Gastroesophageal sphincter (tissue), 3 donors: Measurements from ENCODE around the gene C1QB.

ENCODE experiments used
- EP300 ChIP-seq: sonication (generic); formaldehyde crosslinking; IDR thresholded peaks from one replicate; pipeline ENCODE4 v1.6.1; 2017; ENCODE audit warnings: antibody characterized with exemption, mild to moderate bottlenecking
- TF ChIP-seq, protein P1 (sequence below), 4 experiments: fragments of 200-600 bp in 2 of 4; fragments of 450-650 bp in 2 of 4; sonication (generic) in 1 of 4; IDR thresholded peaks; one replicate each; pipeline ENCODE4 v1.5.1; 2017 to 2019; ENCODE audit warnings: antibody characterized with exemption in 4 of 4, mild to moderate bottlenecking in 2 of 4, moderate library complexity in 2 of 4

GRCh38 chr1:22709891-22710700 lies 57.1 kb downstream of the C1QB start:
- TF ChIP-seq, protein P1, sequence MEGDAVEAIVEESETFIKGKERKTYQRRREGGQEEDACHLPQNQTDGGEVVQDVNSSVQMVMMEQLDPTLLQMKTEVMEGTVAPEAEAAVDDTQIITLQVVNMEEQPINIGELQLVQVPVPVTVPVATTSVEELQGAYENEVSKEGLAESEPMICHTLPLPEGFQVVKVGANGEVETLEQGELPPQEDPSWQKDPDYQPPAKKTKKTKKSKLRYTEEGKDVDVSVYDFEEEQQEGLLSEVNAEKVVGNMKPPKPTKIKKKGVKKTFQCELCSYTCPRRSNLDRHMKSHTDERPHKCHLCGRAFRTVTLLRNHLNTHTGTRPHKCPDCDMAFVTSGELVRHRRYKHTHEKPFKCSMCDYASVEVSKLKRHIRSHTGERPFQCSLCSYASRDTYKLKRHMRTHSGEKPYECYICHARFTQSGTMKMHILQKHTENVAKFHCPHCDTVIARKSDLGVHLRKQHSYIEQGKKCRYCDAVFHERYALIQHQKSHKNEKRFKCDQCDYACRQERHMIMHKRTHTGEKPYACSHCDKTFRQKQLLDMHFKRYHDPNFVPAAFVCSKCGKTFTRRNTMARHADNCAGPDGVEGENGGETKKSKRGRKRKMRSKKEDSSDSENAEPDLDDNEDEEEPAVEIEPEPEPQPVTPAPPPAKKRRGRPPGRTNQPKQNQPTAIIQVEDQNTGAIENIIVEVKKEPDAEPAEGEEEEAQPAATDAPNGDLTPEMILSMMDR (IDR thresholded peaks at IDR 0.05), result no peak
- TF ChIP-seq EP300, result no peak
